CD4-positive, alpha-beta T cell treated with Interleukin-2 at 100 ng/mL for 4 hours (primary cell): ENCODE data around the gene VSTM2B.
"Not testable (repeated sequence)": the region's sequence is repeated elsewhere in the genome, so short reads cannot be mapped to it uniquely, and the experiment has no call there.

Source experiments
- DNase-seq: peaks from one replicate; pipeline ENCODE4 v3.0.0-alpha.2; 2020; ENCODE audit warnings: low spot score

VSTM2B gene

DNA sequence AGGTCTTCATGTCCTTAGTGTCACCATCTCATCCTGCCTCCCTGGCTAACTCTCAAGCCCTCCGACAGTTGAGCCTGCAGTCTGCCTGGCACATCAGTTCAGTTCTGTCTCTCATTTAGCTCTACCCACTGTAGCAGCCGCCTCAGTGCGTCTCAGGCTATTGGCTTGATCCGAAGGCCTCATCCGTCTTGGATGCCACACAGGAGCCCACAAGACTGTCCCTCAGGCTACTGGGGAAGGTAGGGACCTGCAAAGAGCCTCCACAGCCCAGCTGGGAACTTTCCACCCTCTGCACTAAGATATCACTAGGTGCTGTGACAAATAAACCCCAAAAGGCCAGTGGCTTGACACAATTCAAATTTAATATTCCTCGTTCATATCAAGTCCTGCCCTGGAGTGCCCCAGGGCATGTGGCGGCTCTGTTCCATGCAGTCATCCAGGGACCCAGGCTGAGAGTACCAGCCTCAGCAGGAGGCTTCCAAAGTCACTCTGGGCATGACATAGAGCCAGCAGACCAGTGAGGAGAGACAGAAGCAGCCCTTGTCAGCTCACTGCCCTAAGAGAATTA is 5.7 kb downstream of the VSTM2B start:
- no peak for DNase-seq

DNA sequence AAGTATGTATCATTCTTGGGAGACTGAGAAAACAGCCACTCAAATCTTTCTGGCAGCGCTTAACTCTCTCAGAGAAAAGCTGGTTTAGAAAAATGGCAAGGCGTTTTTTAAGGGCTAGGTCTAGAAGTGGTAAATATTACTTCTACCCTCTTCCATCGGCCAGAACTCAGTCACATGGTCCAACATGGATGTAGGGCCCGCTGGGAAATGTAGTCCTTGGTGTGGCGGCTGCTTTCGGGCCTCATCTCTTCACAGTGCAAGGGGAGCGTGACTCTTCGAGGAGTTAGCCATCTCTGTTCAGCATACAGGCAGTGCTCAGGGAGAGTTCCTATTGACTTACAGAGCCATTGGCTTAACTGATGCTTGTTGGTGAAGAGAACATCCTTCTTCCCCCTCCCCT is 6.3 kb downstream of the VSTM2B start:
- no peak for DNase-seq

DNA sequence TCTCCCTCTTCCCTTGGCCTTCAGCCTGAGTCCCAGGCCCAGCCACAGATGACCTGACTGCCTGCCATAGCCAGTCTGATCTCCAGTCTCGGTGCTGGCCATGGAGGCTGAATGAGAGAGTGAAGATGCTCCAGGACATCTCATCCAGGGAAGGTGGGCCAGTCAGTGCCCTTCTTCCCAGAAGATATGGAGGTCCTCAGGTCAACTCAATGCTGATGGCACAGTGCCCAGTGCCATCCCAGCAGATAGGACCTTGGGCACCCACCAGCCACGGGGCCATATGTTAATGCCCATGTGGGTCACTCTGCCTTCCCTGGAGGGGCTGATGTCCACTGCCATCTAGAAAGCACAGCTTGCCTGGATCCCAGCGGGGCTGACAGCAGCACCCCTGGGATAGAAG is 7.2 kb downstream of the VSTM2B start:
- no peak for DNase-seq

DNA sequence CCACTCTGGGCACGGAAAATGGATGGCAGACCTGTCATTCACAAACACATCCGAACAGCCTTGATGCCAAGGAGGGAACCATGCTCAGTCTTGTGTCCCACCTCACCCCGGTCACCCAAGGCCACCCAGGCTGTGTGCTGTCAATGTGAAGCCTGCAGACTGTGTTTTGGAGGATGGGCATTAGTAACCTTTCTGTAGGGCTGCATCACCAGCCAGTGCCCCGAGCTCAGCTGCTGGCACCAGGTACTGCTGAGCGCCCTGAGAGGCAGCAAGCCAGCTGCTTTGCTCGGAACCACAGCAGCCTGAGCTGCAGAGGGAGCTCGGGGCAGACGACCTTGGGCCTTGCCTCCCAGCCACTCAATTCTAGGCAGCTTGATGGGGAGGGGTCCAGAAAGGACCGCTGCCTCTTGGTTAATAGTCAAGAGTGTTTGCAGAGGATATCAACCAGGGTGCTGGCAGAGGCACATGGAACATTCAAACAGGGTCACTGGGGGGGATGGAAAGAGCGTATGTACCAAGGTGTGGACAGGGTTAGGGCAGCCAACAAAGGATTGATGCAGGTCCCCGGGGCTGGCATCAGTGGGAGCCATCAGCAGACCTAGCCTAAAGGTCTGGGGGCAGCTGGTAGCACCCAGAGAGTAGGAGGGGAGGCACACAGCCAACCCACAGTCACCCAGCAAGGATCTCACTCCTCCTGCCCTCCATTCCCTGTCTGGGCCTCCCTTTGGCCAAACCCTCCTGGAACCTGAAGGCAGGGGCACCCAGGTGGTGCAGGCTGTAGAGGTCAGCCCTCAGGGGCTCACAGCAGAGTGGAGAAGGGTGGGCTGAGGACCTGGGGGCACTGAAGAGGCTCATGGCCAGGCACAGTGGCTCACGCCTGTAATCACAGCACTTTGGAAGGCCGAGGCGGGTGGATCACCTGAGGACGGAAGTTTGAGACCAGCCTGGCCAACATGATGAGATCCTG is 8.1 kb downstream of the VSTM2B start:
- no peak for DNase-seq

DNA sequence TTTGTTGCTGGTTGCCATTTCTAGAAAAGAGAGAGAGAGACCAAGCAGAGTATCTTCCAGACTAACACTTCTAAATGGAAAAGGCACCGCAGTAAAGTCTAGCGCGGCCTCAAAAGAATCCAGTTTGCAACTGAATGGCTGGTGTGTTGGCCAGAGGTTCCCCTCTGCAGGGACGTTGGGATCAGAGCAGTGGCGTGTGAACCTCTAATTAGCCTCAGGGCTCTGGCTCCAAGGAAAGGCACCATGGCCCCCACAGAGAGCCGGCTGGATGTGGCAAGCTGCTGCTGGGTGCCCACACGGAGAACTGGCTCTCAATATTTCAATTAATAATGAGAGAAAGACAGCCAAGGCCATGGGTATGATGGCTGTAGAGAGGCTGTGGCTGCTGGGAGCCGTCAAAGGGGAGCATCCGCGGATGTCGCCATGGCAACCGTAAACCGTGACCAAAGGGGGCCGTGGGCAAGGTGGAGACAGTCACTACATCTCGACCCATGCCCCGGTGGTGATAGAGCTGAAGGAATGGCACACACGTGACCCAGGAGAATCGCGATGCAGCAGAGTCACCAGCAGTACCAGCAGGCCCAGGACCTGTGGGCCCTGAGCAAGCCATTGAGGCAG is 9.5 kb downstream of the VSTM2B start:
- no peak for DNase-seq

DNA sequence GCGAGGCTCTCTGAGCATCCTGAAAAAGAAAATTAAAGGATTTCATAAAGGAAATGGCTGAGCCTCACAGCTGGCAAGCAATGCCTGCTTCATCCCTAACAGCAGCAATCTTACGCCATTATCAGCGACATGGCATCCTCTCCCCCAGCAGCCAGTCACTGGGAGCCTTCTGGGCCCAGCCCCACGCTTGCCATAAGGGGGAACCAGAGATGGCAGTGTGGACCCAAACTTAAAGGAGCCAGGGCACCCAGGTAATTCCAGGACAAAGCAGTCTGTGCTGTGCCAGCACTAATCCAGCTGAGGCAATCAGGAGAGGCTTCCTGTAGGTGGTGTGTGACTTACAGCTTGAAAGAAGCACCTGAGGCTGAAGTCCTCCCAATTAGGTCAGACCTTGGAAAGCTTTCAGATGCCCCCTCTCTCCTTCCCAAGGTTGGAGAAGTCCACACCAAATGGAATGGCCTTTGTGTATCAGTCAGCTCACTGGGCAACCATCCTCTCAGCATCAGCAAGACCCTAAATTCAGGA is 10.3 kb downstream of the VSTM2B start:
- no peak for DNase-seq

DNA sequence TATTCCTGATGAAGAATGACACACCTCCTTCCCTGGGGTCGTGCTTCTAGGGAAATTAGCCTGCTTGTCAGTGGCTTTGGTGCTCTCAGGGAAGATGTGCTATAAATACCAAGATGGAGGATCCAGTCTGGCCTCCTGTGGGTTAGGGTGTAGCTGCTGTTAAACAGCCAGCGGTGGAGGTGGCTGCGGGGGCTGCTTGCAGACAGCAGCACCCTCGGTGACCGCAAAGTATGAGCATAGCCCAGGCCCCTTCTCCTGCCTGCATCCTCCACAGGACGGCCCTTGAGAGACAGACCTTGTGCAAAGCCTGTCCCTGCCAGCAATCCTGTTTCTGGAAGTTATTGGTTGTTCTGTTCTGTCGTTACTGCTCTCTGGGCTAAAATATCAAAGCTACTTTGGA is 11.4 kb downstream of the VSTM2B start:
- no peak for DNase-seq

DNA sequence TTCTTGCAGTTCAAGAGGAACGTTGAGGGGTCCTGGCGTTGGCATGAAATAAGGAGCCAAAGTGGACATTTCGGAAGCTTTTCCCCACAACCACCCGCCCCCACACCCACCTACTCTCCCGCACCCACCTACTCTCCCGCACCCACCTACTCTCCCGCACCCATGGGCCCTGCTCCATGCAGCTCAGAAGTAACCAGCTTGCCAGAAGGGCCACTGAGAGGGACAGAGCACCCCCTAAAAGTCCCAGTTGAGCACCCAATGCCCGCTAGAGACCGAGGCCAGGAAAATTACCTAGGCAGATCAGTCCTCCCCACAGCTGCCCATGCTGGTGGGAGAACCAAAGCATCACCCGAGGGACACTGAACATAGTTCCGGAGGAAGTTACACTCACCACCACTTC is 11.8 kb downstream of the VSTM2B start:
- DNase-seq: no peak

DNA sequence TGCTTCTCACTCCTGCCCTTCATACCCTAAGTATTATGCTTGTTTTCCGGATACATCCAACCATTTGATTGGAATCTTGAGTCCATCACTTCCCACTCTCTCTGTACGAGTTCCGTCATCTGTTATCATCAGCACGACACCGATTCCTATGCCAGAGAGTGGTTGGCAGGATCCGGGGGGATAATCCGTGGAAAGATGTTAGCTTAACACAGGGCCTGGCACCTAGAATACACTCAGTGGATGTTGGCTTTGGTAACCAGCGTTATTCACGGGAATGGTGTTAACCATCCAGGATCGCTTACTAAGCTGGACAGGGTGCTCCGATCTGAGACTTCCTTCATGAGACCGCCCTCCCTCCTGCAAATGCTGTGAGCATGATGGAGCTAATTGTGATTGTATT is 12.4 kb downstream of the VSTM2B start:
- no peak for DNase-seq

DNA sequence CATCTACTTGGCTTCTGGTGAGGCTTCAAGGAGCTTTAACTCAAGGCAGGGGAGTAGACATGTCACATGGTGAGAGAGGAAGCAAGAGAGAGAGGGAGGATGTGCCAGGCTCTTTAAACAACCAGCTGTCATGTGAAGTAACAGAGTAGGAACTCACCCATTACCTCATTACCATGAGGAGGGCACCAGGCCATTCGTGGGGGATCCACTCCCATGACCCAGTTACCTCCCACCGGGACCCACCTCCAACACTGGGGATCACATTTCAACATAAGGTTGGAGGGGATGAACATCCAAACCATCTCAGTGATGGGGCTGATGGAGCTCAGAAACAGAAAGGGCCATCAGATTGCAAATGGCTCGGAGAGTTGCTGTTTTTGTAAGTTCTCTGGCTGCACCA is 12.9 kb downstream of the VSTM2B start:
- DNase-seq: no peak

DNA sequence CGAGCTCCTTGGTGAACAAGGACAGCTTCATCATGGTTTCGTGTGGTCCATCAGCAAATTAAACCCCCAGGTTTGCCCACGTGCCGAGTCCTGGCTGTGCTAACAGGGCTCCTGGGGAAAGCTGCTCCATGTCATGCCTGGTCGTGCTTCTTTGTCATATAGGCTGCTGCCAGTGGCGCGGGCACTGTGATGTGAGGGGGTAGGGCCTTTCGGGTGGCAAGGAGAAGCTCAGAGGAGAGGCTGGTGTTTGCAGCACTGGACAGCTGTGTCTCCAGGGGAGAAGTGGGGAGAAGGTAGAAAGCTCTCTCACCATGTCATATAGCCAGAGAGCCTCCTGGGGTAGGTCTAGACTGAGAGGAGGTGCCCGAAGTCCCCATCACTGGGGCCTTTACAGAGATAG is 13.3 kb downstream of the VSTM2B start:
- DNase-seq: no peak

DNA sequence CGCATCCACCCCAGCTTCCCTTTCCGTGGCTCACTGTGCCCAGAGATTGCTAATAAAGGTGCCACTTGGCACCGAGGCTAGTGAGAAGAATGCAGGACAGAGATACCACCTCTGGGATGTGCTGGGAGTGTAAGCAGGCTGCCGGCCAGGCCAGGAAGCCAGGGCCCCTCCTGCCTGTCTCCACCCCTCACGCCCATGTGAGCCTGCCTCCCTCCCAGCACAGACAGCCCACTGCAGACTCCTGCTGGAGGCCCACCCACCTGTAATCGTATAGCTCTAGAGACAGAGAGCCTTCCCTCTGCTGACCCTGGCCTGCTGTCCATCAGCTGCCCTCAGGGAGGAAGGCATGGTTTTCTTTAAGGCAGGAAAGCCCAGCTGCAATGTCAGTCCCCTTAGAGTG is 13.9 kb downstream of the VSTM2B start:
- DNase-seq: no peak

DNA sequence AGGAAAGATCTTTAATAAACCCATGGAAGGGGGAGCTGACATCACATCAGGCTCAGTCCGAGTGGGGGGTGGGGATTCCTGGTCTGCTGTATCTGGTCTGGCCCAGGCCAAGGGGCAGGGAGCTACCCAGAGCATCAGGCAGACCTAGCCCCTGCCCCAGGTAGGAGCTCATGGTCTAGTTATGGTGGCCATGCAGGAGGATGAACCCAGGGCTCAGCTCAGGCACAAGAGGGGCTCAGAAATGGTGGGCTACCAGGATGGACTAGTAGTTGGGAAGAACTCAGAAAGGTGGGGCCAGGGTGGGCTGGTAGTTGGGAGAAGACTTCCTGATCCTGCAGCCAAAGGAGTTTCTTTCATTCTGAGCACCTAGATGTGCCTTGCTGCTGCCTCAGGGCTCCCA is 14.3 kb downstream of the VSTM2B start:
- DNase-seq: no peak

DNA sequence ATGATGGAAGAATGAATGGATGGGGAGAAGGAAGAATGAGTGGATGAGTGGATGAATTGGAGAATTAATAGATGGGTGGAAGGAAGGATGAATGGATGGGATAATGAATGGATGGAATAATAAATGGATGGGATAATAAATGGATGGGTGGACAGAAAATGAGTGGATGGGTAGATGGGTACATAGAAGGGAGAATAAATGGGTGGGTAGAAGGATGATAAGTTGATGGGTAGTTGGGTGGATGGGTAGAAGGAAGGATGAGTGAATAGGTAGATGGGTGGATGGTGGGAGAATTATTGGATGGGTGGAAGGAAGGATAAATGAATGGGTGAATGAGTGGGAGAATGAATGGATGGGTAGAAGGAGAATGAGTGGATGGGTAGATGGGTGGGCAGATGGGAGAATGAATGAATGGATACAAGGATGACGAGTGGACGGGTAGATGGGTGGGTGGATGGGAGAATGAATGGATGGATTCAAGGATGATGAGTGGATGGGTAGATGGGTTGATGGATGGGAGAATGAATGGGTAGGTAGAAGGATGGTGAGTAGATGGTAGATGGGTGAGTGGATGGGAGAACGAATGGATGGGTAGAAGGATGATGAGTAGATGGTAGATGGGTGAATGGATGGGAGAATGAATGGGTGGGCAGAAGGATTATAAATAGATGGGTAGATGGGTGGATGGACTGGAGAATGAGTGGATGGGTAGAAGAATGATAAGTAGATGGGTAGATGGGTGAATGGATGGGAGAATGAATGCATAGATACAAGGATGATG is 15.9 kb downstream of the VSTM2B start:
- no peak for DNase-seq

DNA sequence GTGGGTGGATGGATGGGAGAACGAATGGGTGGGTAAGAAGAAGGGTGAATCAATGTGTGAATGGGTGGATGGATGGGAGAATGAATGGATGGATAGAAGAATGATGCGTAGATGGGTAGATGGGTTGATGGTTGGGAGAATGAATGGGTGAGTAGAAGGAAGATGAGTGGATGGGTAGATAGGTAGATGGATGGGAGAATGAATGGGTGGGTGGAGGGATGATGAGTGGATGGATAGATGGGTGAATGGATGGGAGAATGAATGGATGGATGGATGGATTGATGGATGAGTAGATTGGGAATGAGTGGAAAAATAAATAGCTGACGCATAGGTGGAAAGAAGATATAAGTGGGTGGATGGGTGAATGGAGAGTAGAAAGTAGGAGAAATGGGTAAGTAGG is 16.5 kb downstream of the VSTM2B start:
- DNase-seq: no peak

DNA sequence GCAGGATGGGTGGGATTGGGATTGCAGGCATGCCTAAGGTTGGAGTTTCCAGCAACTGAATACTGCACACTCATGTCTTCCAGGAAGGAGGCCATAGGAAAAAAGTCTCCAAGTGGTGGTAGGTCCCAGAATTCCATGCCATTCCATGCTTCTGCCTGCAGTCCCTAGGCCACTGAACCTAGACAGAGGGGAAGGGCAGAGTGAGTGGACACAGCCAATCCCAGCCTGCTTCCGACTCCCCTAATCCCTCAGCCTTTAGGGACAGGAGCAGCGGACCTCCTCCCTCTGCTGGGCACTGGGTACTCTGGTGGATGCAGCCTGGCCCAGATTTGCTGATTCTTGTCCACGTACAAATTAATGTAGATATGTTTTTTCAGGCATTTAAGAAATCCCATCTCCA is 17.0 kb downstream of the VSTM2B start:
- no peak for DNase-seq

DNA sequence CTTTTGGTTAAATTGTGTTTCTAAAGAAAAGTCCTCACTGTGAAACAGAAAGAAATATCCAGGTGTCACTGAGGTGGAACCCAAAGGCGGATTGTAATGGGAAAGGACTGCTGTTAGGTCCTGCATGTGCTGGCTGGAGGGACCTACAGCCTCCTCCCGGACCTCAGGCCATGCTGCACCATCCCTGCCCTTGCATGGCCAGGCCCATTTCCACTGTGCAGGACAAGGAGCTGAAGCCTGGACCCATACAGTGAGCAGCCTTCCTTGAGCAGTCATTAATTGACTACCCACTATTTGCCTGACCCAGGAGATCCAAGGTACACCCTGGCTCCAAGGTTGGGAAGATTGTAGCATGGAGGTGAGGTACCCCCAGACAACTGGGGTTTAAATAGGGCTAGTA is 17.6 kb downstream of the VSTM2B start:
- no peak for DNase-seq

DNA sequence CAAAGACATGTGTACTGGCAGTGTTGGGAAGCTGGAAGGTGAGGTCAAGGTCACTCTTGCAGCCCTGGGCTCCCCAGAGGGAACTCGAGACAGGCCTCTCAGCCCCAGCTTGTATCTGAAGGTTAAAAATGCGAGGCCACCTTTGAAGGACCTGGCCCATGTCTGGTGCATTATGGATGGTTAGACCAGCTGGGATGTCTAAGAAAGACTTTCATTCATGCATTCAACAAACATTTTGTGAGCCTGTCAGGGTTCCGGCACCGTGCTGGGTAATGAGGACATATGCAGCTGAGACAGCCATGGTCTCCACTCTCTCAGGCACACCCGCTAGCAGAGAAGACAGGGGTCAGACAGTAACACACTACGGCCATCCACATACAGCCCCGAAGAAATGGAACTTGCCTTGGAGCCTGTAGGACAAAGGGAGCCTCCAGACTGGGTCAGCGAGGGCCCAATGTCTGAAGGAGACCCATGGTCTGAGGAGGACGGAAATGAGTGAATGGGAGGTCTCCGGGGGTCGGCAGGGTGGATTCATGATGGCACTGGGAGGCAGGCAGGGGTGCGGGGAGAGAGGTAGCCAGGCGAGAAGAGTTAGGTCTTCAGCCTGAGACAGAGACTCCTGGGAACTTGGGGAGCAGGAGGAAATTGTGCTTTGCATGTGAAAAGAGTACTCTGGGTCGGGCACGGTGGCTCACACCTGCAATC is 19.0 kb downstream of the VSTM2B start:
- no peak for DNase-seq

DNA sequence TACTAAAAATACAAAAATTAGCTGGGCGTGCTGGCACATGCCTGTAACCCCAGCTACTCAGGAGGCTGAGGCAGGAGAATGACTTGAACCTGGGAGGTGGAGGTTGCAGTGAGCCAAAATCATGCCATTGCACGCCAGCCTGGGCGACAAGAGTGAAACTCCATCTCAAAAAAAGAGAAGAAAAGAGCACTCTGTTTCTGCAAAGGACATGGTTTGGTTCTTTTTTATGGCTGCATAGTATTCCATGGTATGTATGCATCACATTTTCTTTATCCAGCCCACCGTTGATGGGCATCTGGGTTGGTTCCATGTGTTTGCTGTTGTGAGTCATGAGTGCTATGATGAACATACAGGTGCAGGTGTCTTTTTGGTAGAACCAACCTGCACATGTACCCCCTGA is 19.7 kb downstream of the VSTM2B start:
- not testable (repeated sequence) for DNase-seq

DNA sequence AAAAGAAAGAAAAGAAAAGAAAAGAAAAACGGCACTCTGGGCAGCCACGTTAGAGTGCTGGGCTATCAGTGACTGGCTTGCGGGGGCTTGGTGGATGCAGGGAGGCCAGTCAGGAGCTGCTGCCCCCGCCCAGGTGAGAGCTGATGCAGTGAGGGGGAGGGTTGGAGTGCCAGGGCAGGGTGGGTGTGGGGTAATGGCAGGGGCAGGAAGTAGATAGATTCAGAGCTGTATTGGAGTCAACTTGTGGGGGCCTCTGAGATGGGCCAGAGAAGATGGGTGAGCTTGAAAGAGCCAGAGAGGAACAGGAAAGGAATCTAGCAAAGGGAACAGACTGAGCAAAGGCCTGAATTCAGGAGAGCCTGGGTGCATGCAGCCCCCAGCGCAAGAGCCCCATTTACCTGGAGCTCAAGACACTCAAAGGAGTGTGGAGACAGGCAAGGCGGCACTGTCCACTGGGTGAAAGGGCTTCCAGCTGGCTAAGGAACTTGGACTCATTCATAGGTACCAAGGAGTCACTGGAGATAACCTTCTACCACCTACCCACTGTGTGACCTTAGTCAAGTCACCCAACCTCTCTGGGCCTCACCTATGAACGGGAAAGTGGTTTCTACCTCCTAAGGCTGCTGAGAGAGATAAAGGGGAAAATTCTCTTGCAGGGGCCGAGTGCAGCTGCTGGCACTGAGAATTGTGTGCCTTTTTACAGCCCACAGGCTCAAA is 20.2 kb downstream of the VSTM2B start:
- DNase-seq: no peak

DNA sequence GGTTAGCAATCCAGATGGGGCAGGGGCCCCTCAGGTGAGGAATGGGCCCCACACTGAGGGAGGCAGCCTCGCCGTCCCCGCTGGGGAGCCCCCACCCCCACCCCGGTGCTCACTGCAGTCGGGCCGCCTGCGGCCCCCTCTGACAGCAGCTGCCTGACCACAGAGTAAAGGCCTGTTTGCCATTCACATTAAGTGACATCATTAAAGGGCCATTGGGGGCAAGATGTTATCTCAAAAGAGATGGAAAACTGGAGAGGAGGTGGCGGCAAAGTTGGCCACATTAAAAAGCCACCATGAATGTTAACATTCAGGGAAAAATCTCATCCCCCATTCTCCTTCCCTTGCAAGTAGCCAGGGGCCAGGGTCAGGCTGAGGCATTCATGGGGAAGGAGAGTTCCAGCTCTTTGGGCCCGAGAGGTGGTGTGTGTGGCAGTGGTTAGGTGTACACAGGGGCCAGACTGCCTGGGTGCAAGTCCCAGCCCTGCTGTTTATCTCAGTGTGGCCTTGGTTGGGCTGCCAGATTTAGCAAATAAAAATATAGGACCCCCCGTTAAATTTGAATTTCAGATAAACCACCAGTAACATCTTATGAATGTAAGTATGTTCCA is 20.9 kb downstream of the VSTM2B start:
- no peak for DNase-seq
